Measurements from ENCODE around the gene ZNF625. TPM values are rescaled to one million over a fixed set of nuclear protein-coding genes. Genes with fewer than 3 reads are reported as not detected.
"Not testable (repeated sequence)": the region's sequence is repeated elsewhere in the genome, so short reads cannot be mapped to it uniquely, and the experiment has no call there.

ZNF625 gene
- total RNA-seq, 1 donor from 2014 or later, result 11.1 TPM

DNA sequence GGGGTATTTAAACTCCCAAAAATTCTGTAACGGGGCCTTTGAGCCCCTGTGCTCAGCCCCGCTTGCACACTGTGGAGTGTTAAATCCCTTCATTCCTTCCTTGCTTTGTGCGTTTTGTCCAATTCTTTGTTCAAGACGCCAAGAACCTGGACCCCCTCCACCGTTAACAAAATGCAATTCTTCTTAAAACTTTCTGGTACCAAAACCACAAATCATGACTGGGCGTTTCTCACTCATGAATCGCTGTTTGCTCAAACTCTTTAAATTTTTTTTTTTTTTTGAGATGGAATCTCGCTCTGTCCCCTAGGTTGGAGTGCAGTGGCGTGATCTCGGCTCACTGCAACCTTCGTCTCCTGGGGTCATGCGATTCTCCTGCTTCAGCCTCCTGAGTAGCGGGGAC is 17.3 kb downstream of the ZNF625 start:
- DNase-seq (ENCODE audit: low read depth, low spot score), result no peak

DNA sequence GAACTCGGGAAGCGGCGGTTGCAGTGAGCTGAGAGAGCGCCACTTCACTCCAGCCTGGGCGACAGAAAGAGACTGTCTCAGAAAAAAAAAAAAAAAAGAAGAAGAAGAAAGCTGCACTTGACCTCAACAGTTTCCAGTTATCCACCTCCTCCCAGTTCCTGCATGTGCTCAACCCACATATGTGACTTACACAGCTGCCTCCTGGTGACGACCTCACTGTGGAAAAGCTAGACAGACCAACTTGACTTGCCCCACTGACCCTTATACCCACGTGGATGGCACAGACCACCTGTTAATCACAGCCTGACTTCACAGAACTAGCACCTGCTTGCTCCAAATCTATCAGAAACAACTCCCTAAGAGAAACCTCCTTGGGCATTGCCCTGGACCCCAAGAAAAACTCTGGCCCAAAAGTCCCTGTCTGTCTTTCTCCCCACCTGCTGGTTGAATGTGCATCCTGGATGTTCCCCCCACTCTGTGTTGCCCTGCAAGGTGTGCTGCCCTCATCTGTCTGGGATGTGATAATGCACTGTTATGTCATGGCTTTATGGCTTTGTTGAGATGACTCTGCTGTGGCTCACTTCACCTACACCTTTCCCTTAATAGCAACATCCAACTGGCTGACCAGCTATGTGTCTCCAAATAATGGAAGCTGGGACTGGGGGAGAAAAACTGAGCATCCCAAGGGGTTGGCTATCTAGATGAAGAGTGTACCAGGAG is 19.2 kb downstream of the ZNF625 start:
- DNase-seq (ENCODE audit: low read depth, low spot score), result no peak

DNA sequence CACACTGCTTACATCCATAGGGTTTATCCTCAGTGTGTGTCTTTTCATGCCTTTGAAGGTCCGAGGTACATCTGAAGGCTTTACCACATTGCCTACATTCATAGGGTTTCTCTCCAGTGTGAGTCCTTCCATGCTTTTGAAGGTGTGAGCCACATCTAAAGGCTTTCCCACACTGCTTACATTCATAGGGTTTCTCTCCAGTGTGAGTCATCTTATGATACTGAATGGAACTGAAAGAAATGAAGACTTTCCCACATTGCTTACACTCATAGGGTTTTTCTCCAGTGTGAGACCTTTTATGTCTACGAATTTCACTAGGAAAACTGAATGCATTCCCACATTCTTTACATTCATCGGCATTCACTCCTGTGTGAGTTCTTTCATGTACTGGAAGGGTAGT is 23.5 kb downstream of the ZNF625 start:
- no peak for DNase-seq (ENCODE audit: low read depth, low spot score)

DNA sequence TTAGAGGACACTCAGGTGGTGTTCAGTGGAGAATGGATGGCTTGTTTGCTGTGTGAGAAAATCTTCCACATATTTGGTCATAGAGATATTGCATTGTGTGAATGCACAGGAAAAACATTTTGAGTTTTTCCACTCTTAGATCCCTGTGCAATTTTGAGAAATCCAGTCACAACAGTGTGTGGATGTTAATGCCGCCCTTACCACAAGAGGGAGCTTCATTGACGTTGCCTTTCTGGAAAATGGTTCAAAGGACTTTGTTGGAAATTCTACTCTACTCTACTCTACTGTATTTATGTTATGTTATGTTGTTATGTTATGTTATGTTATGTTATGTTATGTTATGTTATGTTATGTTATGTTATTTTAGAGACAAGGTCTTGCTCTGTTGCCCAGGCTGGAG is 29.8 kb downstream of the ZNF625 start:
- DNase-seq (ENCODE audit: low read depth, low spot score), result no peak

DNA sequence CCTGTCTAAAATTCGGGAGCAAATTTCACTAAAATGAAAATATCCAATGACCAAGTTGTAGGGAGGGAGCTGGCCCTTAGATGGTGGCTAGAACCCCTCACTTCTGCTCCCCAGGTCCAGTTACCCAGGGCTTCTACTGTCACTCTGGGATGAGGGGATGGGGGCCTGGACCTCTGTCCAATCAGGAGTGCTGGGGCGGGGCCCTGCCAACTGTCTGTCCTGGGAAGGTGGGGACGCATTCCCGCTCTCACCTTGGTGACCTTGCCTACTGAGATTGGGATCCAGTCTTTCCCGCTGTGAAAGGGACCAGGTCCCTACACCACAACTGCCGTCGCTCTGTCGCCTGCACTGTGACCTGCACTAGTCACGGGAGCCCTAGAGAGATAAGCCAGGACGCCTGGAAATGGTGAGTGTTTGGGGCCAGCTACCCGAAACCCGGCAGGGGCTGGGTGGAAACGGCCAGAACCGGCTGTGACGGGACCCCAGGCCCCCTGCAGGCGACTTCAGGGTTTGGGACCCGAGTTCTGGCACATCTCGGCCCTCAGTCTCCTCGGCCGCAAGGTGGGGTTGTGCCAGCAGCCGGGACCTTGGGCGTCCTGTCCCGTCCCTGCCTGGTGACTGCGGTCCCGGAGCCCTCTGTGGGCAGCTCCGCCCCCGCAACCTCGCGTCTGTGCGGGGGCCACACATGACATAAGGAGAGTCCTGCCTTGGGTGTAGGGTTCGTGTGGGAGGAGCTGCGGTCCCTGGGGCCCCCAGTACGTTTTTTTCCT is 39.1 kb downstream of the ZNF625 start:
- no peak for DNase-seq (ENCODE audit: low read depth, low spot score)

DNA sequence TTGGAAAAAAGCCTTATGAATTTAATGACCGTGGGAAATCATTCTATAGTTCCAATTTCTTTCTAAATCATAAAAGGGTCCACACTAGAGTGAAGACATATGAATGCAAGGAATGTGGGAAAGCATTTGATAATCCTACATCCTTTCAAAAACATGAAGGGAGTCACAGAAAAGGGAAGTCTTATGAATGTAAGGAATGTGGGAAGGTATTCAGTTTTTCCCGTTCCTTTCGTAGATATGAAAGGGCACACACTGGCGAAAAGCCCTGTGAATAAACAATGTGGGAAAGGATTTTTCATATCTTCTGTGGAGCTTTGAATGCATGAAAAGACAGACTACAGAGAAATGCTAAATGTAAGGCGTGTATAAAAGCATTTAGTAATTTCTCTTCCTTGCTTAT is 43.4 kb downstream of the ZNF625 start:
- no peak for DNase-seq (ENCODE audit: low read depth, low spot score)

DNA sequence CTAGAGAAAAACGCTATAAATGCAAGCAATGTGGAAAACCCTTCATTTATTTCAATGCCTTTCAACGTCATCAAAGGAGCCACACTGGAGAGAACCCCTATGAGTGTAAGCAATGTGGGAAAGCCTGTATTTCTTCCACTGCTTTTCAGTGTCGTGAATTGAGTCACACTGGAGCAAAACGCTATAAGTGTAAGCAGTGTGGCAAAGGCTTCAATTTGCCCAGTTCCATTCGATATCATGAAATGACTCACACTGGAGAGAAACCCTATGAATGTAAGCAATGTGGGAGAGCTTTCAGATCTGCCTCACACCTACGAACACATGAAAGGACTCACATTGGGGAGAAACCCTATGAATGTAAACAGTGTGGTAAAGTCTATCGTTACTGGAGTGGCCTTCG is 43.8 kb downstream of the ZNF625 start:
- no peak for DNase-seq (ENCODE audit: low read depth, low spot score)

DNA sequence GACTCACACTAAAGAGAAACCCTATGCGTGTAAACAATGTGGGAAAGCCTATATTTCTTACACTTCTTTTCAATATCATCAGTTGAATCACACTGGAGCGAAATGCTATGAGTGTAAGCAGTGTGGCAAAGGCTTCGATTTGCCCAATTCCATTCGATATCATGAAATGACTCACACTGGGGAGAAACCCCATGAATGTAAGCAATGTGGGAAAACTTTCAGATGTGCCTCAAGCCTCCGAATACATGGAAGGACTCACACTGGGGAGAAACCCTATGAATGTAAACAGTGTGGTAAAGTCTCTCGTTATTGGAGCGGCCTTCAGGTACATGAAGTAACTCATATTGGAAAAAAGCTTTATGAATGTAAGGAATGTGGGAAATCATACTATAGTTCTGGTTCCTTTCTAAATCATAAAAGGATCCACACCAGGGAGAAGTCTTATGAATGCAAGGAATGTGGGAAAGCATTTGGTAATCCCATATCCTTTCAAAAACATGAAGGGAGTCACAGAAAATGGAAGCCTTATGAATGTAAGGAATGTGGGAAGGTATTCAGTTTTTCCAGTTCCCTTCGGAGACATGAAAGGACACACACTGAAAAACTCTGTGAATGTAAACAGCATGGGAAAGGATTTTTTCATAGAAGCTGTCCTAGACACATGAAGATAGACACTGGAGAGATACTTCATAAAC is 44.4 kb downstream of the ZNF625 start:
- DNase-seq (ENCODE audit: low read depth, low spot score), result no peak

DNA sequence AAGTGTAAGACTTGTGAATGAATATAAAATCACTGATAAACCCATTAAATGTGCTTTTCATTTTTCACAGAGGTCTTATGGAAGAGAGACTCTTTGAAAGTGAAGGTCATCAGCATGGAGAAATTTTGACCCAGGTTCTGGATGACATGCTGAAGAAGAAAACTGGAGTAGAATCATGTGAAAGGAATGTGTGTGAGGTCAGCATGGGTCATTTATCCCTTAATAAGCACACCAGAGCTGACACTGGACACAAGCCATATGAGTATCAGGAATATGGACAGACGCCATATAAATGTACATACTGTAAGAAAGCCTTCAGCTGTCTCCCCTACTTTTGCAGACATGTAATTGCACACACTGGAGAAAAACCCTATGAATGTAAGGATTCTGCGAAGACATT is 45.4 kb downstream of the ZNF625 start:
- no peak for DNase-seq (ENCODE audit: low read depth, low spot score)

DNA sequence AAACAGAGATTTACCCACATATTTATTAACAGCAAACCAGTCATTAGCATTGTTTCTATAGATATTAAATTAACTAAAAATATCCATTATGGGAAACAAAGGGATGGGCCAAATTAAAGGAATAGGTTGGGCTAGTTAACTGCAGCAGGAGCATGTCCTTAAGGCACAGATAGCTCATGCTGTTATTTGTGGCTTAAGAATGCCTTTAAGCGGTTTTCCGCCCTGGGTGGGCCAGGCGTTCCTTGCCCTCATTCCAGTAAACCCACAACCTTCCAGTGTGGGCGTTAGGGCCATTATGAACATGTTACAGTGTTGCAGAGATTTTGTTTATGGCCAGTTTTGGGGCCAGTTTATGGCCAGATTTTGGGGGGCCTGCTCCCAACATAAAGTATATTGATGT is 52.6 kb downstream of the ZNF625 start:
- not testable (repeated sequence) for DNase-seq (ENCODE audit: low read depth, low spot score)

DNA sequence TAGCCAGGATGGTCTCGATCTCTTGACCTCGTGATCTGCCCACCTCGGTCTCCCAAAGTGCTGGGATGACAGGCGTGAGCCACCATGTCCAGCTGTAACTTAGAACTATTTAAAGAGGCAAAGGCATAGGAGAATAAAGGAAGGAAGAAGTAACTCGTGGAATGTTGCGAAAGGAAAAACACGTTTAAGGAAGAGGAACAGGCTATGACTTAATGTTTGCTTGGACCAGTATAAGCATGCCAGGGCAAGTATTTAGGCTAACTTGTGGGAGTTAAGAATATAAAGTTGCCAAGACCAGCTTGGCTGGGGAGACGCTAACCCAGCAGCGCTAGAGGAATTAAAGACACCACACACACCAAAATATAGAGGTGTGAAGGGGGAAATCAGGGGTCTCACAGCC is 58.5 kb downstream of the ZNF625 start:
- DNase-seq (ENCODE audit: low read depth, low spot score), result no peak

DNA sequence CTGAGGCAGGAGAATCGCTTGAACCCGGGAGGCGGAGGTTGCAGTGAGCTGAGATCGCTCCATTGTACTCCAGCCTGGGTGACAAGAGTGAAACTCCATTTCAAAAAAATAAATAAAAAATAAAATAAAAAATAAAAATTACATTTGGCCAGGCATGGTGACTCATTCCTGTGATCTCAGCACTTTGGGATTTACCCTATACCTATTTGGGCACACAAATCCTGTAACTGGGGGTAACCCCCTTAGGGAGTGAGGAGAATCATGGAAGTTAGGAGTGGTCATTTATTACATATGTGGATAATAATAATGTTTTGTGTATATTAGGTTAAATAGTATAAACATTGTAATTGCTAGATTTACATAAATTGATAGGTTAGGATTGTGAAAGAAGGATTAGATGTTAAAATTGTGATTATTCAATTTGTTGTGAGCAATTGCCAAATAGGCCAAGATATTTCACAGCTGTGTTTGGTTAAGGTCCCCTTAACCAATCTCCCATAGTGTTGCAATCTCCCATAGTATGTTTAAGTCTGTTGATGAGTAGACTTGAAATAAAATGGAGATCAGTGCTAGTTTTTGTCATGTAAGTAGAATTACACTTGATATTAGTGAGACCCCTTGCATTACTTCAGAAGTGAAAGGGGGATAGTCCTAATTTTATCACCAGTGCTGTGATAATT is 61.3 kb downstream of the ZNF625 start:
- no peak for DNase-seq (ENCODE audit: low read depth, low spot score)

Other genes starting within 250 kb of the ZNF625 start
- 5.8 and 7.1 TPM in 2 replicates for gene ZNF700, start 231.6 kb downstream of the ZNF625 start, total RNA-seq
- gene ZNF763, start 191.7 kb downstream of the ZNF625 start, total RNA-seq, result 0.40 and 1.9 TPM in 2 replicates
- gene ZNF433, start 121.1 kb downstream of the ZNF625 start, total RNA-seq, result 2.4 and 2.6 TPM in 2 replicates
- 0.26 and 0.56 TPM in 2 replicates for gene ZNF878, start 103.8 kb downstream of the ZNF625 start, total RNA-seq
- gene ZNF844, start 92.0 kb downstream of the ZNF625 start, total RNA-seq, result 2.8 and 4.9 TPM in 2 replicates
- 2.7 and 3.7 TPM in 2 replicates for gene ZNF20, start 16.4 kb downstream of the ZNF625 start, total RNA-seq
- 5.5 and 6.2 TPM in 2 replicates for gene ZNF136, start 6.4 kb upstream of the ZNF625 start, total RNA-seq
- 5.0 and 6.7 TPM in 2 replicates for gene ZNF44, start 138.1 kb upstream of the ZNF625 start, total RNA-seq
- gene ZNF563, start 176.9 kb upstream of the ZNF625 start, total RNA-seq, result 1.5 and 3.5 TPM in 2 replicates
- gene ZNF442, start 208.9 kb upstream of the ZNF625 start, total RNA-seq, result 0.92 and 2.8 TPM in 2 replicates
- 4.4 and 6.1 TPM in 2 replicates for gene ZNF799, start 244.5 kb upstream of the ZNF625 start, total RNA-seq